ENCODE data around the gene POU3F2.

POU3F2 gene

DNA sequence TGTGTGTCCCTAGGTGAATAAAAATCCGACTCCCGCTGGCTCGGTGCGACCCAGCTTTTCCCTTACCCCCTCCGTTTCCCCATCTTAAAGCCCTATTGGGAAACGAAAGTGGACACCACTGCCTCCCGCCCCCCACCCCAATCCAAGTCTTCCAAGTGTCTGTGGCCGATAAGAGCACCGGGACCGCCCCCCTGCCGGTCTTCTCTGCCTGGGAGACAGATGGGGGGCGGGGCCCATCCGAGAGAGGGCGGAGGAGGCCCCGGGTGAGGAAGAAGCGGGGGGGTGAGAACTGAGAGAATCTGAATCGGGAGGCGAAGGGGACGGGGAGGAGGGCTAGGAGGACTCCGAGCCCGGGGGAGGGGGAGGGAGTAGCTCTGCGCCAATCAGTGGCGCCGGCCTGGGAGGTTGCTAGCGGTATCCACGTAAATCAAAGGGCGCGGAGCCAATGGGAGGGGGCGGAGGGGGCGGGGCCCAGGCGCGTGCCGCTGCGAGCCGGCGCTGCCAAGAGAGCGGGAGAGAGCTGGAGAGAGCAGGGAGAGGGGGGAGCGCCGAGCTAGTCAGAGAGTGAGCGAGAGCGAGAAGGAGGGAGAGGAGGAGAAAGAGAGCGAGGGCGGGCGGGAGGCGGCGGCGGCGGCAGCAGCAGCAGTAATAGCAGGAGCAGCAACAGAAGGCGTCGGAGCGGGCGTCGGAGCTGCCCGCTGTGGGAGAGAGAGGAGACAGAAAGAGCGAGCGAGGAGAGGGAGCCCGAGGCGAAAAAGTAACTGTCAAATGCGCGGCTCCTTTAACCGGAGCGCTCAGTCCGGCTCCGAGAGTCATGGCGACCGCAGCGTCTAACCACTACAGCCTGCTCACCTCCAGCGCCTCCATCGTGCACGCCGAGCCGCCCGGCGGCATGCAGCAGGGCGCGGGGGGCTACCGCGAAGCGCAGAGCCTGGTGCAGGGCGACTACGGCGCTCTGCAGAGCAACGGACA, at the start of gene POU3F2:
Gene POU3F2 (plus strand): TSS at position 515 of the 972 bp plus-strand sequence. CDS start 300 bp downstream, at position 815.
- peak; percentile 72 for DNase-seq

DNA sequence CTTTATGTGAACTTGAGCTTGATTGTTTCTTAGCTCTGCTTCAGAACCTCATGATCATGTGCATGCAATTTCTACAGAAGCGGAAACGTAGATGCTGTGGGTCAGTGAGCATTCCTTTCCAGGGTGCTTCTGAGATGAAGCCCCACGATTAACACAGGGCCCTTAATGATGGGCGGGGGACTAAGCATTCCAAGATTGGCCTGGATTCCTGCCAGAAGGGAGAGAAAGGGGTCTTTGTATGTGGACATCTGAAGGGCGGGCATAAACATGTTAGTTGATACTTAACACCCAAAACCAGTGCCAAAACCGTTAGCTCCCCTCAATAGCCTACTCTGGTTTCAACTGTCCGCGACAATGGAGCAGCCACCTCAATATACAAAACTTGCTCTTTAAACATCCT, 46.9 kb upstream of the POU3F2 start:
- DNase-seq = no peak

DNA sequence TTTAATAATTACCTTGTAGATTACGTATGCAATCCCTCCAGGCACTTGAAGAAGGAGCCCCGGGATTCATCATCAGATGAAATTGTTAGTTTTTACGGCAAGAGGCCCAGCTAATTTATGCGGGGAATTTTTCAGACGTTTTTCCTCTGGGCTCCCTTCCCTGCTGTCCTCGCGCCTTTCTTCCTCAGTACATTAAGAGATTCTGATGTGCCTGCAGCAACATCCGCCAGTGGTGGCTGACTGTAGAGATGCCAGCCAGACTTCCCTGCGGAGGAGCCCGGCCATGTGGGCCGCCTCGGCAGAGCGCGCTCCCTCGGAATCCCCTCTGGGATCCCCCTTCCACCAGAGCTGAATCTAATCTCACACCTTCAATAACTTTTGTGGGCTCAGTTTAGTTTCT, 46.4 kb upstream of the POU3F2 start:
- no peak for DNase-seq

DNA sequence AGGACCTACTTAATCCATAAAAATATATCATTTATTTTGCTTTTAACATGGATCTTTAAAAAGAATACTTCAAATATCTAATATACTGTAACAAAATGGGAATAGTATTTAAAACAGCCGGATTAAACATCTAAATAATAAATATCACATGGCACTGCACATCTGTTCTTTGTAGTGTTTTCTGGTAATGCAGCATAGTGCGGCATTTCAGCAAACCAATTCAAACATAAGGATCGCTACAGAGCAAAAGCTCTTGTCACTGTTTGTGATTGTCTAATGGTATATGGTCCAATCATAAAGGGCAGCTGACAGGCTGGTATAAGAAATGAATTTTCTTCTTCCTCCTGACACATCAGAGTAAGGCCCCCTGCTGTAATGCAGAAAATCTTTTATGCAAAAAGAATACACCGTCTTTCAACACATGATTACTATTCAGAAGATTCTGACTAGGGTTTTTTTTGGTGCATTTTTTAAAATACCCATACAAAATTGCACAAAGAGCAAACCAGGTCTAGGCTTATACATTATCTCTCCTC, 40.0 kb upstream of the POU3F2 start:
- no peak for DNase-seq

DNA sequence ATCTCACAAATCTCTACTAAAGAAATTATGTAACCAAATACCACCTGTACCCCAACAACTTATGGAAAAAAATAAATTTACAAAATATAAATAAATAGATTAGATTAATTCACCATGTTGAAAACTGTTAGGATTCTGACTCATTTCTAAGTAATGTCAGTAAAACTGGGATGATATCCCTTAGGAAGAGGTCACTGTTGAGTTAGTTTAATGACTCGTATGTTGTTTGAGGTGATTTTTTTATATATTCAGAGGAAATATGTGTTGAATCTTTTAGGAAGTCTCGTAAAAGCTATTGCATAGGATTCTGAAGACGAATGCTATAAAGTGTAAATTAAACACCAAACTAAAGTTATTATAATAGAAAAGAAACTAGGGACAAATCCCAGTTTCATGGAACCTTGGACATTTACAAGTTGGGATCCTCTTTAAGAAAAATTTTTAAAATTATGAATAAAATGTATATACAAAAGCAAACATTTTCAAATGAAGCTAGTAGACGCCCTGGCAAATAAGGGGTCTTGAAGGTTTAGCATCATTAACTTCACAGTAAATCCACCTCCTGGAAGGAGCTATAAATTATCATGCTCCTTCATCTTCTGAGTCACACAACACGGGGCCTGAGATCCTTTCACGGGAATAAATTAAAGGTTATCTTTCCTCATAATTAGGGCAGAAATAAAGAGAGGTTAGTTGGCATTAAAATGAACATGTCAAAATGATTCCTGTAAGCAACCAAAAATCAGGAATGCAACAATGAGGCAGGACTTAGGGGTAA, 37.0 kb upstream of the POU3F2 start:
- no peak for DNase-seq

DNA sequence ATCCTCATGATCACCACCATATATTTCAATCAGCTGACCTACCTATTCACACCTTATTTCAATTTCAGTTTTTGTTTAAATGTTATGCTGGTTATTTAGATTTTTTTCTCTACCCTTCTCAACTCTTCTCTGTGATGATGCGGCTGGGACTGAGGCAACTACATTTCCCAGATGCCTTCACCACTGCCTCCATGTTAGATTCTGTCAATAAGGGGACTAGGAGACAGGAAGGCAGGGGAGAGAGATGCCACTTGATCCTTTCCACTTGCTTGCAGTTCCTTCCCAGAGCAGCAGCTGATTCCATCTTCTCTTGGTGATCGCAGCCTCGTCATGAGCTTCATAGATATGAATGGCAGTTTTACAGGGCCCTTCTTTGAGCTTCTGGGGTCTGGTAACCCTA, 33.5 kb upstream of the POU3F2 start:
- DNase-seq = no peak

DNA sequence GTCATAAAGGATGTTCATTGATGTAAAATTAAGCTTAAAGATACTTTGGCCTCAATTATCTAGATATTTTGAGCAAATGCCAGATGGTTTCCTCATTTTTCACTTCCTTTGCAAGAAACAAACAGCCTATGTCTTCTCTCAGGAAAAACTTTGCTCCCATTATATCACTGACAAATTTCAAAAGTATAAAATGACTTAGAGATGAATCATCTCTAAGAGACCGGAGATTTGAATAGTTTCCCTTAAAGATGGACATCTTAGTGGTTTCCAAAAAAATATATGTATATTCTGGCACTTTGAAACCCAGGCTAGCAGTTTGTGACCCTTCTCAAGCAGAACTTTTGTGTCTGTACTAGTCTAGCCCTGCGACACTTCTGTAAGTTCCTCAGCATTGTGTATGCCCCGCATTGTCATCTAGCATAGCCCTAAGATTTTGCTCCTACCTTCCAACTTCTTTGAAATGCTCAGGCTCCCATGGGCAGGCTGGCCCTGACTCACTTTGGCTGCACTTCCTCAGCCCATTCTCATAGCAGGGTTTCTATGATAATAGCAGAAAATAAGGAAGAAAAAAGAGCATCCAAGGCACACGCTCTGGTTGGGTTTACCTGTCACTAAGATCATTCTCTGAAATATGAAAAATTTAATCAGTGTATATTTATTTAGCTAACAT, 25.7 kb upstream of the POU3F2 start:
- DNase-seq = no peak

DNA sequence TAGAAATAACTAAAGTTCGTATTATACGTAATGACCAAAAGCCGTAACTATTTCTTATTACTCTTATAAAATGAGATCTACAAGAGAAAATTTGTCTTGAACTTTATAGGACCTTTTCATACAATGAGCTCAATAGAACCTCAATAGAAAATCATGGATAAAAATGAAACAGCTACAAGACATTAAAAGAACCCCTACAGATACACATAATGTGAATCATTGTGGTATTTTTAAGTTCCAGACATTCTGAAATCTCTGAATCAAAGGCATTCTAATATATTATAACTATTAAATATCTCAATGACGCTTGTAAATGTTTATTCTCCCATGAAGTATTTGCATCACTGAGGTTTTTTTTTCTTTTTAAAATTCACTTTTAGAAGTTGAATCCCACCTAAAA, 22.2 kb upstream of the POU3F2 start:
- no peak for DNase-seq

DNA sequence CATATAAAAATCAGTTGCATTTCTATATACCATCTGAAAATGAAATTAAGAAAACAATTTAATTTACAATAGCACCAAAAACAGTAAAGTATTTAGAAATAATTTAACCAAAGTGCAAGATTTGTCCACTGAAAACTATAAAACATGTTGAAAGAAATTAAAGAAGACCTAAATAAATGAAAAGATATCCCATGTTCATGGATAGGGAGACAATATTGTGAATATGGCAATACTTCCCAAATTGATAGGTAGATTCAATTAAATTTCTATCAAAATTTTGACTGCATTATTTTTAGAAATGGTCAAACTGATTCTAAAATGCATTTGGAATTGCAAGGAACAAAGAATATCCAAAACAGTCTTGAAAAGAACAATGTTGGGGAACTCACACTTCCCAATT, 17.6 kb upstream of the POU3F2 start:
- DNase-seq = no peak

DNA sequence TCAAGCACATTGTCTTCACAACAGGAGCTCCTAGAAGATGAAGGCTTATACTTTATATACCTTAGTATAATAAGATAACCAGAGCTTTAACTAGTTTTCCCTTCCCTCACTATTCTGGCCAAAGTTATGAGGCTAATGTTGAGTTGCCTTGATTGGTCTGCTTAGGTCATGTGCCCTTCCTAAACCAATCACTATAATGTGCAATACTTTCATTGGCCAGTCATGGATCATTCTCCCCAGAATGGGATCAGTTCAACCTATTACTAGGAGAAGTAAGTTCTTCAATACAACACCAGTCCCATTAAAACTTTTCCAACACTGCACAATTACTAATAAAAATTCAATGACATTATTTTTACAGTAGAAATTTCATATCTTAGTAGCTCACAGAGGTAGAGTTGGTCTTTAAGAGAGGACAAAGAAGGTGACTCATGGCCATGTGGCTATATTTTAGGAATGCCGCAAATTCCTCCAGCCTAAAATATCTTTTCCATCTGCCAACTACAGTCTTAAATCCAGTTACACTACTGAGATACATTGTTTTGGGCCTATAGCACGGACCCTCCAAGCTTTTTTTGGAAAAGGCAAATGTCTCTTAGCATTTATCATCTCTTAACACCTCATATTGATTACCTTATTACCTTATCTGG, 12.5 kb upstream of the POU3F2 start:
- no peak for DNase-seq

DNA sequence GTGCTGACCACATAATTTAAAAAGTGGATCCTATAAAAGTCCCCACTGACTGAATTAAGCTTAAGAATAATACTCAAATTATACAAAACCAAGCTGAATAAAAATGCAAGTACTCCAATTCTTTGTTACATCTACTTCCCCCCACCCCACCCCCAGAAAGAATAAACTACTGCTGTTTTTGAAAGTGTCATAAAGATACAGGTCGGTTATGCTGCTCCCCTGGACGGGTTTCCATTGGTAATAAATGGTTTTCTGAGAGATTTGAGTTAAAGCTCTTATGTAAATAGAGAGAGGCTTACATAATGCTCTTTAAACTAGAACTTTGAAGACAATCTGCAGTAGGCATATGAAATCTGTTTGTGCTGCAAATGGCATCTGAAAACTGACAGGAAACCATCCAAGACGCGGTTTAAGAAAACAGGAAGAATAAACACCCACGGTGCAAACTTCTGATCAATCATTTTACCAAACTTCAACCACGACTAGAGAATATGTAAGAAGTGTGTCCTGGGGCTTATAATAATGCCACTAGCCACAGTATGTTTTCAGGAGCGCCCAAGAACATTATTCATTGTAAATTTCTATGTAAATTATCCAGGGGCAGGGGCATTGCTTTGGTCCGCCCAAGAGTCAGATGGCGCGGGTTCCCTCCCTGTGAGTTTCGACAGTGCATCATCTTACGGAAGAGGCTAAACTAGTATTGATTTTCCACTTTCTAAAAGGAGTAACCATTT, 10.8 kb upstream of the POU3F2 start:
- DNase-seq = no peak

DNA sequence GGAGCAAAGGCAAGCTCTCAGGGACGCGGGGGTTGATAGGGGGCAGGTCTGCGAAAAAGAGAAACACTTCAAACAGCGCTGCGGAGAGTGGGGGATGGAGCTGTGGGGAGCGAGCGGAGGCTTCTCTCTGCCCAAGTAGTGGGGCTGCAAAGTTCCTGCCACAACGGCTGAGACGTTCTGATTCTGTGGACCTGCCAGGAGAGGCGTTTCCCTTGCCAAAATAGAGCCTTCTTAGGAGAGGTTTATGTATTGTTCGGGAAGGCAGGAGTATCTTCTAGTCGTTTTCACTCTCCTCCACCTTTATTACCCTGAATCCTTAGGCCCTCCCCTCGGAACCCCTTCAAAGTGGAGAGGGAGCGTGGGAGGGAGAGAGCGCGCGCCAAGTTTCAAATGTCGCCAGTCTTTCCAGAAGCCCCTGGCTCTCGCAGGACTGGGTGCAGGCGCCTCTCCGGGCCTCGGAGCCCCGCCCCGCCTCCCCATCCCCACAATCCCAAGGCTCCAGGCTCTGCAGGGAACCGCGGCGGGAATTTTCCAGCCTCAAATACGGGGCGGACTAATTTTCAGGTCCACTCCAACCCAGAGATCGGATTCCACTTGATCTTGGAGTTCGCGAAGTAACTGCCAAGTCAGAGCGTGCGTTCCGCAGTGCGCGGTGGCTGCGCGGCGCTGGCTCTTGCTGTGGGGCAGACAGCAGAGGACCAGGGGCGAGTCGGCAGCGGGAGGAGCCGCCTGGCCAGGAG, 10.0 kb upstream of the POU3F2 start:
- no peak for DNase-seq

DNA sequence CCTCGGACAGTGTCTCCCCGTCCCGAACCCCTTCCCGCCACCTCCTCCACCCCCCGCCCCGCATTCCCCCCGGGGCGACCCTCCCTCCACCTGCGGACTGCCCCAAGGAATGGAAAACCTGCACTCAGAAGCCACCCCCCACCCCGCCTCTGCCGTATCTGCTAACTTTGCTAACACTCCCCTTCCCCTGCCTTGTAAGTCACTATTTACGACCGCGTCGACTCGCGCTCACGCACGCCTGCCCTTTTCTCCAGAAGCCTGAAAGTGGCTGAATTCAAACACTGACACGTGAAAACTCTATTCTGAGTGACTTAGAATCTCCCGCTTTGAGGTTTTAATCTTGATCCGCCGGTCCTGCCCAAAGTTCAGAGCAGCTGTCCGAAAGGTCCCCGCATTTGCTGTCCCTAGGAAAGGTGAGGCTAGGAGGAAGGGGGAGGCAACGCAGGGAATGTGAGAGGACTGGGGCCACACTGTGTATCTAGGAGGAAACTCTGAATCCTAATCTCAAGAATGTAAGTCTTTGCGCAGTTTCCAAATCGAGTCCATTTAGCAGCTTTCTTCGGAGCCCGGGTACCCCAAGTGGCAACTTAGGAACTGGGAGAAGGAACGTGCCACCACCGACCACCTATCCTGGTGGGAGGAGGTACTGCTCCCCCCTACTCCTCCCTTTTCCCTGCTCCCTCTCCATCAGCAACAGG, 9.3 kb upstream of the POU3F2 start:
- DNase-seq = no peak

DNA sequence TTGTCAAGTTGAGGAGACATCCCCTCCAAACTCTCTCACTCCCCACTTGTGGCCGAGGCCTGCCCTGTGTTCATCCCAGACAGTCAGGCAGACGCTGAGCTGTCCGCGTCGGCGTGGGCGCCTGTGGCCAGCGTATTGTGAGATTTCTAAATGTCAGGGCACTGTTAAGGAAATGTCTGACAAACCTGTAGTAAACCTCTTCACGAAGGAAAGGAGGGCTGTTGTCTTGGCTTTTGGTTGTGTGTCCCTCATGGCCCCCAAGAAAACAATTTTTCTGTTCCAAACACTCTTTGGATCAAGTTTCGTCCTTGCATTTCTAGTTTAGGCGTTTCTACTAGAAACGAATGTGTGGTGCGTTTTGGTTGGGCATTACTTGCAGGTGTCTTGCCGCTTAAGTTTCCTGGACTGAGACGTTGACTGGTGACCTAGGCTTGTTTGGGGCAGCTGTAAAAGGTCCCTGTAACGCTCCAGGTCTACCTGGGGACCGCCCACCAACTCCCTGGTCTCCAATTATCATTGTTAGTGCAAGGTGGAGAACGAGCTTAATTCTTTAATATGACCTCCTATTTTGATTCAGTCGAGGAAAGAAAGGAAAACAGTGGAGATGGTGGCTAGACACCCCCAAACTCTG, 8.7 kb upstream of the POU3F2 start:
- no peak for DNase-seq

DNA sequence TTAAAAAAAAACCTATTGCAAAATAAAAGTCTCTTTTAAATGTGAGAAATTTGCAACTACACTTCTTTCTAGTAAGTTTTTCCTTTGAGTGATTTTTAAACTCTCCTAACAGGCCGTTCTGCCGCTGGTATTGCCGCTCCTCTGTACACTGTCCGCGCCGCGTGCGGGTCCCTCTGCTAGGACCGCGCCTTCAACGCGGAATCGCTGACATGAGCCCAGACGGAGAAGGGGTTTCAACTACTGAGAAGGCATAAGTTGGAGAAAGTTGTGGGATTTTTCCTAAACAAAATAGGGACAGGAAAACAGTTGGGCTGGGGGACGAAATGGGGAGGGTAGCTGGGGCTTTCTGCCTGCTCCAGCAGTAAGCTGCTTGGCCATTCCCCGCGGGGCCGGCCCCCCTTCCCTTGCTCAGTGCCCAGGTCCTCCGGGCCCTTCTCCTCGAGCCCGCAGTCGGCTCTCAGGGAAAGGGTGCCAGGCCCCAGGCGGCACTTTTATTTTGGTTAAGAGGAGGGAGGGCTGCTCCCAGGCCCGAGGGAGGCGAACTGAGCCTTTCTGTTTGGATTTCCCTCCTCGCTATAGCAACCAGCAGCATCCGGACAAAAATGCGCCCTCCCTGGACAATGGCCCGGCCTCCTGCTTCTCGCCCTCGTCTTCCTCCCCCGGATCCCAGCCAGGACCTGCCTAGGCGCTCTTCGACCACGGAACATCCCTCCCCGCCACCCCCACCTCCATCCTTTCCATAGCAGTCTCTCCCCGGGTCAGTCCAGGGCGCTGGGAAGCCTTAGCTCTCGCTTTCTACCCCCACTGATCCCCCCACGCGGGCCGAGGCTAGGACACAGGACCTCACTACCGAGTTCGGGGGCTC, 6.8 kb upstream of the POU3F2 start:
- no peak for DNase-seq

DNA sequence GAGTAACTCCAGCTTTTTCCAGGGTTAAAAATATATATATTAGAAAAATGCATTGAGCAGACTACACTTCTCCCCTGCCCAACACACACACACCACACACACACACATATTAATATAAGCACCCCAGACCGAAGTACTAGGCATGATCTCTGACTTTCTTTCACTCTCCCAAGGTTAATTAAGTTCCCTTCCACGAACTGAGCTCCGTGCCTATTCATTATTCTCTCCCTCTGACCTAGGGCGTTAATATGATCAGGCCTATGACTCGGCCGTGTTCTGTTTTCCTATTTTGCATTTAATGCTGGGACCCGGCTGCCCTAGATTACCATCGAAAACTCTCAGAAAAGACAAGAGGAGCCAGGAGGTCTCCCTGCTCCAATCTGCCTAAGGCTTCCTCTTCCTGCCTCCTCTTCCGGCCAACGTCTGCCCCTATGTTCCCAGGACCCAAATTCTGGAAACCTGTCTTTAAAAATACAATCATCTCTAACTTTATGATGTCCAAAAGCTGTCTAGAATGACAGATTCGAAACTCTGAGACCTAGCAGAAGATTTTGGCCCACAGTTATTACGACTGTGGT, 6.1 kb upstream of the POU3F2 start:
- DNase-seq = no peak

DNA sequence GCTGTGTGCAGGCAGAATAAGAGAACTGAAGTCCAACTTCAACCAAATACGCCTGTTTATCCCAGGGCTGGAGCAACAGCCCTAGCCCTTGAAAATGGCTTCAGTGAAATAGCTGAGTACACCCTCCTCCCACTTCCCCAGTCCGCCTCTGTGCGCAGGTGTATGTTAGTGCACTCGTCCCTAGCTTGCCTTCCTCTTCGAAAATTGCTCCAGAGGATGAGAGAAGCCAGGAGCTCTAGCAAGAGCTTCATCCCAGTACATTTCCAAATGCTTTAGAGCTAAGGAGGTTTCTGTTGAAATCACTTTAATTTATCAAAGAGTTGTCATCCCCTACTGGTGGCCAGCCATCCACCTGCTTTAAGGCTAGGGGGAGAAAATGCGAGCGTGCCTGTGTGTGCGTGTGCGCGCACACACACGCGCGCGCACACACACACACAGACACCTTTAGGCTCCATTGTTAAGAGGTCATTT, 5.4 kb upstream of the POU3F2 start:
- DNase-seq = no peak

DNA sequence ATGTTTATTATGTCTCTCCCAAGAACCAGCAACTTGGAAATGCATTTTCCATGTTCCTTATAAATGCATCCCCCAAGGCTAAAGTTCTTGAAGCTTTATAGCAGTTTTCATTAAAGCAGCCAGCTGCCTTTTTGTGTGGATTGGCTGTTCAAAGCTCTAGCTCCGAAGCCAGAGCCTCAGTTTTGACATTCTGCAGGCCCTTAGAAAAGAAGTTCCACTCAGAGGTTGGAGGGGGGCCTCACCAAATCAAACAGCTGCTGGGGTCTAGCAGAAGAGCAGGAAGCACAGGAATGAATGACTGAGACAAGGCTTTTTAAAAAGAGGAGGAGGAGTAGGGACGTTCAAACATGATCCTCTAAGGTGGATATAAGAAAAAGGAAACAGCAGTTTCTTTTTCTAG, 4.2 kb upstream of the POU3F2 start:
- DNase-seq = no peak
